GM13977 (cell line): ENCODE data around the gene SKP2.
"Not testable (repeated sequence)": the region's sequence is repeated elsewhere in the genome, so short reads cannot be mapped to it uniquely, and the experiment has no call there.

Experiments
- DNase-seq: peaks from one replicate; pipeline ENCODE4 v3.0.0; 2012; ENCODE audit warnings: low spot score
- CTCF ChIP-seq: IDR thresholded peaks from 2 replicates; pipeline ENCODE4 v1.5.1; 2012; ENCODE audit warnings: mild to moderate bottlenecking, control low read depth; ENCODE audit not compliant: insufficient read depth; ENCODE audit errors: extremely low read depth, missing control alignments
- in situ Hi-C: fragments of 300-500 bp; cut with MboI; formaldehyde crosslinking; loops from one replicate; pipeline ENCODE4 v1.12.0; 2022; ENCODE audit warnings: low sequenced_read_pairs, low pct_unique_long_range_greater_than_20kb, mixed read lengths, inconsistent platforms; ENCODE audit not compliant: unreplicated experiment

The SKP2 gene

GRCh38 chr5:36151434-36152323, at the start of gene SKP2, which contains the start of gene LMBRD2:
SKP2 (plus strand) TSS chr5:36152111; CDS start chr5:36152263, 152 bp downstream.
LMBRD2 (minus strand) TSS chr5:36151887; CDS start chr5:36143349, 8,538 bp downstream.
- no peak for TF ChIP-seq CTCF
- in situ Hi-C loops, result no loop called here
- DNase-seq, result peak; percentile 94

- no peak for TF ChIP-seq CTCF
- in situ Hi-C loops, result no loop called here
Observed at GRCh38 chr5:36105819-36106218, 46.1 kb upstream of the SKP2 start.

GRCh38 chr5:36108758-36109460, 43.0 kb upstream of the SKP2 start:
- no peak for DNase-seq
- TF ChIP-seq CTCF, result no peak
- in situ Hi-C loops, result no loop called here

More at GRCh38 chr5:36105819-36106218, 46.1 kb upstream of the SKP2 start:
- DNase-seq, result no peak

GRCh38 chr5:36111238-36111637, 40.7 kb upstream of the SKP2 start:
- no peak for DNase-seq
- in situ Hi-C loops, result no loop called here
- TF ChIP-seq CTCF, result no peak

GRCh38 chr5:36125868-36126267, 26.0 kb upstream of the SKP2 start:
- DNase-seq, result no peak
- in situ Hi-C loops, result no loop called here
- TF ChIP-seq CTCF, result no peak

- no peak for TF ChIP-seq CTCF
- in situ Hi-C loops, result no loop called here
Observed at GRCh38 chr5:36128795-36129194, 23.1 kb upstream of the SKP2 start.

GRCh38 chr5:36129666-36130065, 22.2 kb upstream of the SKP2 start:
- in situ Hi-C loops, result not testable (repeated sequence)

More at GRCh38 chr5:36128795-36129194, 23.1 kb upstream of the SKP2 start:
- no peak for DNase-seq

GRCh38 chr5:36133009-36133408, 18.9 kb upstream of the SKP2 start:
- in situ Hi-C loops, DNase-seq: not testable (repeated sequence)

More at GRCh38 chr5:36129666-36130065, 22.2 kb upstream of the SKP2 start:
- not testable (repeated sequence) for DNase-seq
